HFF-Myc (cell line): Measurements from ENCODE around the gene REL.

Source experiments
- DNase-seq: peaks from one replicate; pipeline ENCODE4 v3.0.0-alpha.2; 2011; ENCODE audit warnings: low read depth; ENCODE audit errors: extremely low read depth
- H3K4me3 ChIP-seq: replicated peaks from 2 replicates; pipeline ENCODE4 v1.5.1; 2011; ENCODE audit warnings: low read depth, mild to moderate bottlenecking, control low read depth, low read length
- TF ChIP-seq, protein P1 (sequence below): IDR thresholded peaks from 2 replicates; pipeline ENCODE4 v1.5.1; 2012; ENCODE audit warnings: mild to moderate bottlenecking, low read depth, low read length, control low read depth; ENCODE audit errors: missing control alignments

The REL gene

DNA sequence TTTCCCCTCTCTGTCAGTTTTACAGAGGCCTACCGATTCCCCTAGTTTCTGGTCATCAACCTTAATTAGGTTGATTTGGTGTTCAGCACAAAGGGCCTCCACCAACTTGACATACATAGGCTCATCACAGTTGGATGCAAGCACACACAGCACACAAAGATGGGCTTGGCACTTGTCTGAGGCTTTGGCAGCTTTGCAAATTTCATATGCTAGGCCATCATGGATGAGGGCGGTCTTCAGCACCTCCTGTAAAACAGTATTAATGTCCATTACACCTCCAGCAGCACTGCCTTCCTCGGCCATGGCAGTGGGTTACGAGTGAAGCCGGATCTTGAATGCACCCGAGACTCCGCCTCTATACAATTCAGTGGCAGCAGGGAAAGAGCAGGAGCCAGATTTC is 56.9 kb downstream of the REL start:
- no peak overlapping the region for H3K4me3 ChIP-seq
- TF ChIP-seq, protein P1, sequence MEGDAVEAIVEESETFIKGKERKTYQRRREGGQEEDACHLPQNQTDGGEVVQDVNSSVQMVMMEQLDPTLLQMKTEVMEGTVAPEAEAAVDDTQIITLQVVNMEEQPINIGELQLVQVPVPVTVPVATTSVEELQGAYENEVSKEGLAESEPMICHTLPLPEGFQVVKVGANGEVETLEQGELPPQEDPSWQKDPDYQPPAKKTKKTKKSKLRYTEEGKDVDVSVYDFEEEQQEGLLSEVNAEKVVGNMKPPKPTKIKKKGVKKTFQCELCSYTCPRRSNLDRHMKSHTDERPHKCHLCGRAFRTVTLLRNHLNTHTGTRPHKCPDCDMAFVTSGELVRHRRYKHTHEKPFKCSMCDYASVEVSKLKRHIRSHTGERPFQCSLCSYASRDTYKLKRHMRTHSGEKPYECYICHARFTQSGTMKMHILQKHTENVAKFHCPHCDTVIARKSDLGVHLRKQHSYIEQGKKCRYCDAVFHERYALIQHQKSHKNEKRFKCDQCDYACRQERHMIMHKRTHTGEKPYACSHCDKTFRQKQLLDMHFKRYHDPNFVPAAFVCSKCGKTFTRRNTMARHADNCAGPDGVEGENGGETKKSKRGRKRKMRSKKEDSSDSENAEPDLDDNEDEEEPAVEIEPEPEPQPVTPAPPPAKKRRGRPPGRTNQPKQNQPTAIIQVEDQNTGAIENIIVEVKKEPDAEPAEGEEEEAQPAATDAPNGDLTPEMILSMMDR = no peak
- DNase-seq = no peak

- TF ChIP-seq, protein P1 = no peak
- no peak overlapping the region for H3K4me3 ChIP-seq
- DNase-seq = no peak
These were observed 58.2 kb downstream of the REL start for GRCh38 chr2:60939622-60940021.

DNA sequence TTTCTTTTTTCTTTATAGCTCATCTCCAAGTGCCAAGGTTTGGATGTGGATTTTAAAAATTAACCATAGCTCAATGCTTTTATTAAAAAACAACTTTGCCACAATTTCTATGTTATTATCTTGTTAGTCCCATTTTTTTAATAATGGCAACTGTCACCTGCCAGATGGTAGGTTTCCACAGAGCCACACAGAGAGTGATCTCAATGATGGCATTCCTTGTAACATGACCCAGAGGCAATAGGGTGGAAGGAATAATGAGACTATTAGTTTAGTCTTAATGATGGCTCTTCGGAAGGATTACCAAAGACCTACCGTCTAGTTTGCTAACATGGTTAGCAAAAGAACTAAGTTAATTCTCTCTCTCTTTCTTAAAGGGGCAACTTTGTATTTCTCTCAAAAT is 64.0 kb downstream of the REL start:
- no peak overlapping the region for H3K4me3 ChIP-seq
- TF ChIP-seq, protein P1 = no peak
- DNase-seq = no peak

DNA sequence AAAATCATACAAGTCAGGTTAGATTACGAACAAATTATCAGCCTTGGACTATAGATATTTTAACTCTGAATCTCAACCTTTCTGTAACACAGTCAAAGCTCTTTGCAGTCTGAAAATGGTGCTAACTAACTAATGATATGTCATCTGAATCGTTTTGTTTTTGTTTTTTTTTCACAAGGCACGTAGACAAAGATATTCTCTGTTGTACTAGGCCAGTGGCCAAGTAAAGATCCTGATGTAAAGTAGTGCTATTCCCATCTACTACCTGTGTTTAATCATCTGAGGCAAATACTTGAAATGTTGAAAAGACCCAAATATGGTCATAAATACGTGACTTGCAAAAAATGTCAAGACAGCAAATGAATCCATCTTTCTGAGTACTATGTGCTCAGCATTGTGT is 65.7 kb downstream of the REL start:
- no peak for DNase-seq
- no peak overlapping the region for H3K4me3 ChIP-seq
- TF ChIP-seq, protein P1 = no peak

- no peak for DNase-seq
- TF ChIP-seq, protein P1 = no peak
- no peak overlapping the region for H3K4me3 ChIP-seq
These were observed 66.8 kb downstream of the REL start for GRCh38 chr2:60948161-60948560.

DNA sequence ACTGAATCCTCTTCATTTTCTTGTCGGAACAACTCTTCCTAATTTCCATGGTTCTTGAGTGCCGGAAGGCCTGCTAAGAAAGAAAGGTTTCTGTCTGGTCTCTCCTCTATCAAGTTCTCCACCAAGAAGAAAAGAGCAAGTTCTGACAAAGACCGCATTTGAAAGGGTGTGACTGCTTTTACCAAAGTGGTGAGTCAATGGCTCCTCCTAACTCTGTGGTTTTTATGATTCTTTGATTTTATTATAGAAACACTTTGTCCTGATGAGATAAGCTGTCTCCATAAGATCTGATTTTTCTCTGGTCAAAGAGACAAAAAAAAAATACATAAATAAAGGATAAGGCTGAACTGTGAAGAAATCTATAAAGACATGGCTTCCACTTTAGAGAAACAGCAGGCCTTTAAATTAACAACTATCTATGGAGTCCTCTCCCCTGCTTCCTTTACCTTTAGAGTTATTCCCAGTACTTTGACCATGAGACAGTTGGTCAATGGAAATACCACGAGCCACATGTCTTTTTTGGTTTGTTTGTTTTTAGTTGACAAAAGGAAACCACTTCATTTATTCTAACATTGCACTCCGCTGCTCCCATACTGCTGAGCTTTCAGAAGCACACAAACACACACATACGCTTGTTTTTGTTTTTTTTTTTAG is 67.7 kb downstream of the REL start:
- H3K4me3 ChIP-seq = no peak overlapping the region
- TF ChIP-seq, protein P1 = no peak
- DNase-seq = no peak

DNA sequence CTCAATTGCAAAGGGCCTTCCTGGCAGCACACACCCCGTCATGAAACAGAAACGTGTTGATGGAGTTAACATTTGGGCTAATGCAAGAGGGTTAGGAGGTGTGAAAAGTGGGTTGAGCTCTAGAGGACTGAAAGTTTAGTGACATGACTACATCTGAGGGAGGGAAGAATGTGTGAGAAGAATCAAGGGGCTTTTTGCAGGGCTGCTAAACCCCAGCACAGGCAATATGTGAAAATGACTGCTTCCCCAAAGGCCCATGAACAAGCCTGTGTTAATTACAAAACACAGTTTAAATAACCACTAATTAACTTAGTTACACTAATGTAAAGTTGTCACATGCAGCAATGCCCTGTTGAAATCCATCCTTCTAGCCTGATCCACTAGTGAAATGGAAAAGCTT is 72.8 kb downstream of the REL start:
- TF ChIP-seq, protein P1 = no peak
- DNase-seq = no peak
- H3K4me3 ChIP-seq = no peak overlapping the region
